ENCODE data around the gene IL1R2.

IL1R2 gene

GRCh38 chr2:102072741-102073140 lies 81.0 kb downstream of the IL1R2 start:
- H3K4me1 ChIP-seq (ENCODE audit: control insufficient read depth, low read length): no peaks in the 10 kb centered on the region
- H3K27me3 ChIP-seq (ENCODE audit: control insufficient read depth, low read length): no peaks in the 10 kb centered on the region
- no peaks in the 10 kb centered on the region for H3F3A ChIP-seq (ENCODE audit: control insufficient read depth, insufficient read depth)
- no peaks in the 10 kb centered on the region for H3K9me2 ChIP-seq (replicated peaks; ENCODE audit: control insufficient read depth, low read length)
- no peak overlapping the region for H3K4me2 ChIP-seq (ENCODE audit: low read length)
- no peaks in the 10 kb centered on the region for H4K20me1 ChIP-seq (ENCODE audit: control insufficient read depth, insufficient read depth, low read depth, low read length)
- TF ChIP-seq EZH2phosphoT487 (IDR thresholded peaks at IDR 0.05; ENCODE audit: borderline replicate concordance, low read length) (no peak), CTCF (IDR thresholded peaks at IDR 0.05; ENCODE audit: low read depth, low read length, poor library complexity, severe bottlenecking) (no peak)
- no peaks in the 10 kb centered on the region for H3K36me3 ChIP-seq (ENCODE audit: control insufficient read depth, low read length)
- no peaks in the 10 kb centered on the region for H3K79me2 ChIP-seq (ENCODE audit: control insufficient read depth, low read length)
- H3K9me3 ChIP-seq (ENCODE audit: control insufficient read depth, insufficient read depth, low read length): no peaks in the 10 kb centered on the region
- H3K27ac ChIP-seq (ENCODE audit: low read depth, low read length): no peak overlapping the region
- H3K4me3 ChIP-seq (ENCODE audit: low read length): no peak overlapping the region

- Histone ChIP-seq H3K27ac (ENCODE audit: low read depth, low read length) (no peak overlapping the region), H3K9me2 (replicated peaks; ENCODE audit: control insufficient read depth, low read length) (no peaks in the 10 kb centered on the region), H3F3A (ENCODE audit: control insufficient read depth, insufficient read depth) (no peaks in the 10 kb centered on the region), H3K36me3 (ENCODE audit: control insufficient read depth, low read length) (no peaks in the 10 kb centered on the region), H3K4me1 (ENCODE audit: control insufficient read depth, low read length) (no peaks in the 10 kb centered on the region), H4K20me1 (ENCODE audit: control insufficient read depth, insufficient read depth, low read depth, low read length) (no peaks in the 10 kb centered on the region), H3K79me2 (ENCODE audit: control insufficient read depth, low read length) (no peaks in the 10 kb centered on the region), H3K27me3 (ENCODE audit: control insufficient read depth, low read length) (no peaks in the 10 kb centered on the region), H3K9me3 (ENCODE audit: control insufficient read depth, insufficient read depth, low read length) (no peaks in the 10 kb centered on the region), H3K4me3 (ENCODE audit: low read length) (no peak overlapping the region), H3K4me2 (ENCODE audit: low read length) (no peak overlapping the region)
- TF ChIP-seq CTCF (IDR thresholded peaks at IDR 0.05; ENCODE audit: low read depth, low read length, poor library complexity, severe bottlenecking): no peak
Measured at GRCh38 chr2:102073168-102073724, 81.5 kb downstream of the IL1R2 start.

DNA sequence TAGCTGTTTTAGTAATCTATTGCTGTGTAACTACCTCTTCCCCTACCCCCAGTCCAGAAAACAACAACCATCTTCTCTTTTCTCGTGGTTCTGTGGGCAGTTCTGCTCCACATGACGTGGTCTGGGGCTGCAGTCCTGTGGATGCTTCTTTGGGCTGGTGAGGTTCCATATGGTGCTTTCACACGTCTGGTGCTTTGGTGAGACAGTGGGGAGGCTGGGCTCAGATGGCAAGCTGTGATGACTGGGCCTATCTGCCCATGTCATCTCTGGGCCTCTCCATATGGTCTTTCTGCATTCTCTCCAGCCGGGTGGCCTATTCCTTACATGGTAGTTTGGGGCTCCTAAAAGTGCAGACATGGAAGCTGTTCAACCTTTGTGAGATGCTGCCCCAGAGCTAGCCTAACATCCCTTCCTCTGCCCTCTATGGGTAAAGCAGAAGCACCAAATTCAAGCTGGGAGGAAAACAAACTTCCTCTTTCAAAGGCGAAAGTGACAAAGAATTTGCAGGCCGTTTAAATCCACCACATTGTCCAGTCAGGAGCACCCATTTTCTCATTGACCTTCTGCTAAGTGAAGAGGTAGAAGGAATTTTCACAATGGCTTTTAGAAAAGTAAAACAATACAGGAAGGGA lies 82.5 kb downstream of the IL1R2 start:
- Histone ChIP-seq H3K79me2 (ENCODE audit: control insufficient read depth, low read length) (no peaks in the 10 kb centered on the region), H3K27ac (ENCODE audit: low read depth, low read length) (no peak overlapping the region), H3K36me3 (ENCODE audit: control insufficient read depth, low read length) (no peaks in the 10 kb centered on the region), H3F3A (ENCODE audit: control insufficient read depth, insufficient read depth) (no peaks in the 10 kb centered on the region), H4K20me1 (ENCODE audit: control insufficient read depth, insufficient read depth, low read depth, low read length) (no peaks in the 10 kb centered on the region), H3K9me2 (replicated peaks; ENCODE audit: control insufficient read depth, low read length) (no peaks in the 10 kb centered on the region), H3K9me3 (ENCODE audit: control insufficient read depth, insufficient read depth, low read length) (no peaks in the 10 kb centered on the region), H3K4me2 (ENCODE audit: low read length) (no peak overlapping the region), H3K4me3 (ENCODE audit: low read length) (no peak overlapping the region), H3K27me3 (ENCODE audit: control insufficient read depth, low read length) (no peaks in the 10 kb centered on the region), H3K4me1 (ENCODE audit: control insufficient read depth, low read length) (no peaks in the 10 kb centered on the region)
- no peak for TF ChIP-seq EZH2phosphoT487 (IDR thresholded peaks at IDR 0.05; ENCODE audit: borderline replicate concordance, low read length)
- no peak for TF ChIP-seq CTCF (IDR thresholded peaks at IDR 0.05; ENCODE audit: low read depth, low read length, poor library complexity, severe bottlenecking)
